Spleen (tissue), 11 donors: ENCODE data around the gene RPLP2. TPM values are rescaled to one million over a fixed set of nuclear protein-coding genes. Genes with fewer than 3 reads are reported as not detected.
A peak's percentile ranks its signal among the peaks of the same experiment; 100 is the strongest.

ENCODE experiments used
- DNase-seq: peaks from one replicate; pipeline ENCODE4 v3.0.0-alpha.2; 2020
- H3K27ac ChIP-seq, 8 donors: fragments of 200-600 bp; sonication (generic) in 7 of 8; 1 replicate in 4 of 8; 2 replicates in 4 of 8; pipeline versions ENCODE4 v1.5.0 to v1.8.0; 2016 to 2021; ENCODE audit warnings: inconsistent platforms in 4 of 8, mild to moderate bottlenecking in 4 of 8, moderate library complexity in 1 of 8
- H3K27me3 ChIP-seq, 7 donors: fragments of 200-600 bp; sonication (generic) in 6 of 7; replicated peaks in 1 of 7; 1 replicate in 4 of 7; 2 replicates in 3 of 7; pipeline versions ENCODE4 v1.5.0 to v1.8.0; 2016 to 2021; ENCODE audit warnings: inconsistent platforms in 3 of 7, mild to moderate bottlenecking in 1 of 7
- H3K36me3 ChIP-seq, 6 donors: fragments of 200-600 bp; sonication (generic) in 5 of 6; 1 replicate in 4 of 6; 2 replicates in 2 of 6; pipeline versions ENCODE4 v1.5.0 to v1.8.0; 2016 to 2021; ENCODE audit warnings: inconsistent platforms in 2 of 6
- H3K4me1 ChIP-seq, 6 donors: fragments of 200-600 bp; sonication (generic) in 5 of 6; 1 replicate in 3 of 6; 2 replicates in 3 of 6; pipeline versions ENCODE4 v1.5.0 to v1.8.0; 2016 to 2021; ENCODE audit warnings: inconsistent platforms in 3 of 6
- H3K4me3 ChIP-seq, 8 donors: fragments of 200-600 bp; sonication (generic) in 7 of 8; 1 replicate in 4 of 8; 2 replicates in 4 of 8; pipeline versions ENCODE4 v1.5.0 to v1.8.0; 2016 to 2021; ENCODE audit warnings: inconsistent platforms in 4 of 8, mild to moderate bottlenecking in 4 of 8, moderate library complexity in 2 of 8
- H3K9me3 ChIP-seq, 8 donors: fragments of 200-600 bp; sonication (generic) in 7 of 8; 1 replicate in 4 of 8; 2 replicates in 4 of 8; pipeline versions ENCODE4 v1.5.0 to v1.8.0; 2016 to 2021; ENCODE audit warnings: inconsistent platforms in 4 of 8
- POLR2A ChIP-seq, 3 donors: fragments of 450-650 bp; IDR thresholded peaks; one replicate each; pipeline ENCODE4 v1.5.1; 2017; ENCODE audit warnings: antibody characterized with exemption in 3 of 3, mild to moderate bottlenecking in 1 of 3
- POLR2AphosphoS5 ChIP-seq, 3 donors: sonication (generic); formaldehyde crosslinking; IDR thresholded peaks; one replicate each; pipeline ENCODE4 v1.5.1; 2017; ENCODE audit warnings: antibody characterized with exemption in 3 of 3
- WGBS, 5 donors: extraction: QIAGEN DNeasy Blood & Tissue Kit in 3 of 5; methylation state at CpG; one replicate each; pipeline versions ENCODE4 v1.1.5 to v1.1.7; 2013 to 2018; 5-methylcytosine and 5-hydroxymethylcytosine counted together
- intact Hi-C: fragments of 100-400 bp; cut with DNase I; formaldehyde crosslinking; loops from one replicate; pipeline ENCODE4 v1.15.0; 2023; ENCODE audit warnings: low total_unique reads
- polyA plus RNA-seq, 3 donors: library from polyadenylated mRNA; stranded (reverse); fragments of 200-250 nt; gene quantifications; one replicate each; pipeline ENCODE4 v1.2.1, GENCODE V29; 2013
- total RNA-seq, 7 donors: library from RNA; depleted of rRNA in 3 of 7; stranded (reverse); fragments of >200 nt in 3 of 7; fragmentation: NEBNext Ultra II Directional in 4 of 7; extraction: Animal tissue kit (Norgen Biotek cat#: 25700) in 4 of 7; gene quantifications; one replicate each; pipeline versions ENCODE4 v1.1.0 to v1.2.1, GENCODE V29; 2016 to 2021
- TF ChIP-seq, protein P1 (sequence below), 11 experiments: fragments of 200-600 bp in 7 of 11; fragments of 450-650 bp in 4 of 11; sonication (generic) in 4 of 11; IDR thresholded peaks in 8 of 11; conservative IDR thresholded peaks in 3 of 11; 1 replicate in 7 of 11; 2 replicates in 4 of 11; pipeline versions ENCODE4 v1.4.0 to v1.8.0; 2016 to 2021; ENCODE audit warnings: antibody characterized with exemption in 11 of 11, inconsistent platforms in 4 of 11, mild to moderate bottlenecking in 1 of 11
- donor health status: healthy with polysubstance abuse.
- donor health status: DM: no; HTN: no; CAD: no; lungs with moderate emphysema.
- donor health status: DM: no; HTN: no; CAD: no.
- donor health status: Bipolar disorder and iron deficiency.
- donor health status: healthy.
- donor health status: DM: no; HTN: no; CAD: no.
- donor health status: DM: yes; HTN: yes; CAD: no.

RPLP2 gene
- total and polyA plus RNA-seq, 10 donors = 514 to 3,944 (median 2,380) TPM

DNA sequence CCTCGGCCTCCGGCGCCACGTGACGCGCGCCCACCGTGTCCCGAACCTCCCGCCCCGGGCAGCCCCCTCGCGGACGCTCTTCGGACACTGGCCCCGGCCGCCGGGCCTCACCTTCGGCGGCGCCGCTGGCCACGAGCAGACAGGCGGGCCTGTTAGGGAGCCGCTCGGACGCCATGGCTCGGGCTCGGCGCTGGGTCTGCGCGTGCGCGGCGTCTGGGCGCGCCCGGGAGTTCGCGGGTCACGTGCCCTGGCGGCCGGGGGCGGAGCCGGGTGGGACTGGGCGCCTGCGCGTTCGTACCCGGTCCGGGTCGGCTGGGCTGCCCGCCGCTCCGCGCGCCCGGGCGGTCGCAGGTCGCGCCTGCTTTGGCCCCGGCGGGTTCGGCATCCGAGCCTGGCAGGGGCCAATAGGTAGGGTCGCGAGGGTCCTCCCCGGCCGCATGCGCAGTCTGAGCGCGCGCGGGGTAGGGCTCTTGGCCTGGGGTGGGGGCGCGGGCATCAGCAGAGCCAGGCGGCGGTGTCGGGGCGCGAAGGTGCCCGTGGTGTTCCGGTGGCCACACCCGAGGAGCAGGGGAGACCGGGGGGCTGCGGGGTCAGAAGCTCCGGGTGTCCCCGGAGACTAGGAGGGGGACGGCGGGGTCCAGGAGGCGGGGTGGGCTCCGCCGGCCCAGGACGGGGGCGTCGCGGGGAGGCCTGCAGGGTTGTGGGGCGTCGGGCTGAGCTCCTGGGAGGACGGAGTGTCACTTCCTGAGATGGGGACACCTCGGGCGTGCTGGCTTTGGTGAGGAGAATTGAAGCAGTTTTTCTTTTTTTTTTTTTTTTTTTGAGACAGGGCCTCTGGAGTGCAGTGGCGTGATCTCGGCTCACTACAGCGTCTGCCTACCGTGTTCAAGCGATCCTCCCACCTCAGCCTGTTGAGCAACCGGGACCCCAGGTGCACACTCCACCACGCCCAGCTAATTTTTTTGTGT lies 32.2 kb upstream of the RPLP2 start, which contains the start of gene GATD1:
TSS of gene GATD1 (minus strand) at position 200 of the 968 bp plus-strand sequence. CDS start at position 175, 25 bp downstream.
- peak; percentile 99 for DNase-seq
- Histone ChIP-seq H3K4me1 (peaks cover 14 to 74% (median 44%) of the 10 kb centered on the region in 6 donors), H3K36me3 (peaks cover 0 to 23% (median 13%) of the 10 kb centered on the region in 6 donors), H3K9me3 (no peaks in the 10 kb centered on the region), H3K4me3 (peak within 1 kb of the TSS; percentile 46 to 97 (median 76)), H3K27me3 (no peaks in the 10 kb centered on the region), H3K27ac (peak within 1 kb of the TSS; percentile 43 to 91 (median 84))
- WGBS, 5 donors = 1 to 2% (median 1%) methylated on average over 60 to 110 of the region's 110 CpGs
- intact Hi-C loops = no loop called here
- TF ChIP-seq, protein P1, sequence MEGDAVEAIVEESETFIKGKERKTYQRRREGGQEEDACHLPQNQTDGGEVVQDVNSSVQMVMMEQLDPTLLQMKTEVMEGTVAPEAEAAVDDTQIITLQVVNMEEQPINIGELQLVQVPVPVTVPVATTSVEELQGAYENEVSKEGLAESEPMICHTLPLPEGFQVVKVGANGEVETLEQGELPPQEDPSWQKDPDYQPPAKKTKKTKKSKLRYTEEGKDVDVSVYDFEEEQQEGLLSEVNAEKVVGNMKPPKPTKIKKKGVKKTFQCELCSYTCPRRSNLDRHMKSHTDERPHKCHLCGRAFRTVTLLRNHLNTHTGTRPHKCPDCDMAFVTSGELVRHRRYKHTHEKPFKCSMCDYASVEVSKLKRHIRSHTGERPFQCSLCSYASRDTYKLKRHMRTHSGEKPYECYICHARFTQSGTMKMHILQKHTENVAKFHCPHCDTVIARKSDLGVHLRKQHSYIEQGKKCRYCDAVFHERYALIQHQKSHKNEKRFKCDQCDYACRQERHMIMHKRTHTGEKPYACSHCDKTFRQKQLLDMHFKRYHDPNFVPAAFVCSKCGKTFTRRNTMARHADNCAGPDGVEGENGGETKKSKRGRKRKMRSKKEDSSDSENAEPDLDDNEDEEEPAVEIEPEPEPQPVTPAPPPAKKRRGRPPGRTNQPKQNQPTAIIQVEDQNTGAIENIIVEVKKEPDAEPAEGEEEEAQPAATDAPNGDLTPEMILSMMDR (IDR thresholded peaks at IDR 0.05 in 8 of 11, conservative IDR thresholded peaks at IDR 0.05 in 3 of 11) = no peak
- peak; percentile 86 to 91 (median 90) for TF ChIP-seq POLR2AphosphoS5 (IDR thresholded peaks at IDR 0.05)
- peak in 2 of 3 donors; percentile 33 to 67 for TF ChIP-seq POLR2A (IDR thresholded peaks at IDR 0.05)

DNA sequence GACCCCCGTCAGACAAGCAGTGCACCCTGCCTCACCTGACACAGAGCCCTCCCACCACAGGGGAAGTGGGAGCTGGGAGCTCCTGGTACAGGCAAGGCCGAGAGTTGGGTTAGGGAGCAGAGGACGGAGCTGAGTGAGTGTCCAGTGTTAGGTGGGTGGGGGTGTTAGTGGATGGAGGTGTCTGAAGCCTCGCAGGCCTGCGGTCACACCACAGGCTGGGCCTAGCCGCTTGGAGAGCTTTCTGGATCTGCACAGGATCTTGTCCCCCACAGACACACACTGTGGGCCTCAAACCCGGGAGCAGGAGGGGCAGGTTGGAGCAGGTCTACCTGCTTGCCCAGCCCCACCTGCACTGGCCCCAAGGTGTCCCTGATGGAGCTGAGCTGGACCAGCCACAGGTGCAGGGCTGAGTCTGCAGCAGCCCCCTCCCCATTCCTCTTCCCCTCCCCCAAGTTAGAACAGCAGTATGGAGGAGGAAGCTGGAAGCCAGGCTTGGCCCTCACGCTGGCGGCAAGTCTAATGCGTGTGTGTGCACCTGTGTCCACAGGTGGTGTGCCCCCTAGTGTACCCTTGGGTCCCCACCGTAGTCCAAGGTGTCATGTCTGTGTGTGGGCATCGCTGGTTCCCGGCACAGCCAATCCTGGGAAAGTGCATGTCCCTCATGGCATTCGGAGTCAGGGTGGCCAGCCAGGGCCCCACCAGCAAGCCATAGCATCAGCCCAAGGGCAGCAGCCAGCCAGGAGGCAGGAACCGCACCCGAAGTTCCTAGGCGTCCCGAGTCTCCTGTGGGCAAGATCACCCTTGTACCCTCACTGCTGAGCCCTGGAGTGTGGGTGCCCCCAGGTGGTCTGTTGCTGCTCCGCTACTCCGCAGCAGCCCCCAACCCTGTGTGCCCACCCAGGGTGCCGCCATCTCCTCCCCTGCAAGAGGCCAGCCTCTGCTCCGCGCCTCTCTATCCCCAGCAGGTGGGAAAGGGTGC lies 30.5 kb upstream of the RPLP2 start:
- peak; percentile 74 for DNase-seq

DNA sequence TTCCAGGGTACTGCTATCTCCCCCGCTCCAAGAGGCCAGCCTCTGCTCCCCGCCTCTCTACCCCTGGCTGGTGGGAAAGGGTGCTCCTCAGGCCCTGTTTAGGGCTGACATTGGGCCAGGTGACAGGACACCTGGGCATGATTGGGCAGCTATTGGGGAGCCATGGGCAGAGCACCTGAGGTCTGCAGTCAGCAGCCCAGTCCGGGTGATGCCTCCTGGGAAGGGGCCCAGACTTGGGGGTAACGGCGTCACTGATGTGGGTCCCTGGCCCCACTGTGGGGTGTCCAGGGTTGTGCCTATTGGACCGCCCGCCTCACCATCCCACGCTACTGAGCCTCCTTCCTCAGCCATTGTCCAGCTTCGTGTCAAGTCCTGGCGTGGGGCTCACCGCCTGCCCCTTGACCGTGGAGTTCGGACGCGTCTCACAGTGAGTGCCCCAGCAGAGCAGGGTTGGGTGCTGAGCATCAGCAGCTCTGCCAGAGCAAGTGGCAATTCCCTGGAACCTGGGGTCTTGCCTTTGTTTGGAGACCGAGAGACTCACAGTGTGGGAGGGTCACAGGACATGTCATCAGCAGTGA lies 29.7 kb upstream of the RPLP2 start:
- intact Hi-C loops = no loop called here
- H3K4me3 ChIP-seq = no peak overlapping the region
- peaks cover 14 to 52% (median 37%) of the 10 kb centered on the region in 6 donors for H3K4me1 ChIP-seq
- peaks cover 0 to 4% (median 0%) of the 10 kb centered on the region in 6 donors for H3K36me3 ChIP-seq
- H3K27me3 ChIP-seq = no peaks in the 10 kb centered on the region
- TF ChIP-seq, protein P1 (IDR thresholded peaks at IDR 0.05 in 8 of 11, conservative IDR thresholded peaks at IDR 0.05 in 3 of 11) = no peak
- no peak for TF ChIP-seq POLR2A (IDR thresholded peaks at IDR 0.05)
- no peak for TF ChIP-seq POLR2AphosphoS5 (IDR thresholded peaks at IDR 0.05)
- no peak for DNase-seq
- no peaks in the 10 kb centered on the region for H3K9me3 ChIP-seq
- H3K27ac ChIP-seq = no peak overlapping the region
- 92 to 98% (median 96%) methylated on average over 9 to 16 of the region's 16 CpGs for WGBS, 5 donors

More for the DNA sequence above, 30.5 kb upstream of the RPLP2 start:
- Histone ChIP-seq H3K27me3 (no peaks in the 10 kb centered on the region), H3K27ac (no peak overlapping the region), H3K9me3 (no peaks in the 10 kb centered on the region), H3K4me3 (no peak overlapping the region), H3K4me1 (peaks cover 14 to 60% (median 44%) of the 10 kb centered on the region in 6 donors), H3K36me3 (peaks cover 0 to 6% (median 0%) of the 10 kb centered on the region in 6 donors)
- TF ChIP-seq, protein P1 (IDR thresholded peaks at IDR 0.05 in 8 of 11, conservative IDR thresholded peaks at IDR 0.05 in 3 of 11) = no peak
- TF ChIP-seq POLR2AphosphoS5 (IDR thresholded peaks at IDR 0.05) (peak in 1 of 3 donors; percentile 3), POLR2A (IDR thresholded peaks at IDR 0.05) (no peak)
- 88 to 98% (median 93%) methylated on average over 14 to 23 of the region's 23 CpGs for WGBS, 5 donors
- intact Hi-C loops = no loop called here
